Smooth muscle cell (in vitro differentiated cells): ENCODE data around the gene SUFU. TPM values are rescaled to one million over a fixed set of nuclear protein-coding genes. Genes with fewer than 3 reads are reported as not detected.

ENCODE experiments used
- DNase-seq: peaks from one replicate; lab custom pipeline; 2025; ENCODE audit not compliant: unreplicated experiment; lab: John Stamatoyannopoulos, UW
- H2AFZ ChIP-seq: fragments of 200-600 bp; sonication (generic); 2 replicates; pipeline ENCODE4 v1.6.0; 2016; ENCODE audit warnings: antibody characterized with exemption, low read depth, mild to moderate bottlenecking
- H3F3A ChIP-seq: fragments of 200-600 bp; sonication (generic); 2 replicates; pipeline ENCODE4 v1.6.0; 2017; ENCODE audit warnings: antibody characterized with exemption, low read depth
- H3K27ac ChIP-seq: fragments of 200-600 bp; sonication (generic); 2 replicates; pipeline ENCODE4 v1.5.1; 2016; ENCODE audit warnings: low read depth, mild to moderate bottlenecking
- H3K27me3 ChIP-seq: fragments of 200-600 bp; sonication (generic); 2 replicates; pipeline ENCODE4 v1.6.1; 2016; ENCODE audit warnings: low read depth, mild to moderate bottlenecking
- H3K36me3 ChIP-seq: fragments of 200-600 bp; sonication (generic); 2 replicates; pipeline ENCODE4 v1.5.1; 2016; ENCODE audit warnings: low read depth
- H3K4me1 ChIP-seq: fragments of 200-600 bp; sonication (generic); 2 replicates; pipeline ENCODE4 v1.5.1; 2016; ENCODE audit warnings: low read depth
- H3K4me2 ChIP-seq: fragments of 200-600 bp; sonication (generic); 2 replicates; pipeline ENCODE4 v1.6.0; 2016; ENCODE audit warnings: mild to moderate bottlenecking
- H3K4me3 ChIP-seq: fragments of 200-600 bp; sonication (generic); 2 replicates; pipeline ENCODE4 v1.5.1; 2016; ENCODE audit warnings: mild to moderate bottlenecking
- H3K79me2 ChIP-seq: fragments of 200-600 bp; sonication (generic); 2 replicates; pipeline ENCODE4 v1.6.0; 2016; ENCODE audit warnings: low read depth, mild to moderate bottlenecking
- H3K9ac ChIP-seq: fragments of 200-600 bp; sonication (generic); 2 replicates; pipeline ENCODE4 v1.6.0; 2016; ENCODE audit warnings: low read depth
- H3K9me3 ChIP-seq: fragments of 200-600 bp; sonication (generic); replicated peaks from 2 replicates; pipeline ENCODE4 v1.5.1; 2016; ENCODE audit warnings: low read depth
- H4K20me1 ChIP-seq: fragments of 200-600 bp; sonication (generic); 2 replicates; pipeline ENCODE4 v1.6.0; 2016; ENCODE audit warnings: low read depth
- CTCF ChIP-seq: fragments of 200-600 bp; sonication (generic); IDR thresholded peaks from 2 replicates; pipeline ENCODE4 v1.5.1; 2017; ENCODE audit warnings: borderline replicate concordance, mild to moderate bottlenecking, antibody characterized with exemption; ENCODE audit not compliant: insufficient read depth, poor library complexity, severe bottlenecking
- WGBS: methylation state at CpG from one replicate; pipeline ENCODE4 v1.1.7; 2016; ENCODE audit warnings: low lambda C conversion rate; 5-methylcytosine and 5-hydroxymethylcytosine counted together
- polyA plus RNA-seq: library from polyadenylated mRNA; unstranded; fragments of >200 nt; fragmentation: Nextera tagmentation; extraction: Ambion mirVana; gene quantifications from 2 replicates; pipeline ENCODE4 v1.2.1, GENCODE V29; 2016
- total RNA-seq: library from RNA; depleted of rRNA; stranded (reverse); fragments of >200 nt; gene quantifications from 2 replicates; pipeline ENCODE4 v1.2.3, GENCODE V29; 2014

SUFU gene
- total and polyA plus RNA-seq, 2 experiments from 2014 or later: 8.5 to 17.2 TPM

GRCh38 chr10:102504976-102505300, 1.2 kb downstream of the SUFU start:
- peak overlapping the region; percentile 82 for H2AFZ ChIP-seq
- DNase-seq: no peak
- peak overlapping the region; percentile 97 for H3K4me2 ChIP-seq
- peak overlapping the region; percentile 80 for H3K9ac ChIP-seq
- H3K4me3 ChIP-seq: peak overlapping the region; percentile 83
- no peak overlapping the region for H3K27ac ChIP-seq
- peaks cover 68% of the 10 kb centered on the region for H4K20me1 ChIP-seq
- no peaks in the 10 kb centered on the region for H3K27me3 ChIP-seq
- H3K4me1 ChIP-seq: peaks cover 15% of the 10 kb centered on the region
- peaks cover 5% of the 10 kb centered on the region for H3F3A ChIP-seq
- peaks cover 75% of the 10 kb centered on the region for H3K79me2 ChIP-seq
- TF ChIP-seq CTCF: no peak
- WGBS: 28% methylated on average over 5 of the region's 5 CpGs
- peaks cover 5% of the 10 kb centered on the region for H3K36me3 ChIP-seq
- H3K9me3 ChIP-seq: no peaks in the 10 kb centered on the region

- Histone ChIP-seq H3K4me2 (peak overlapping the region; percentile 97), H3F3A (peaks cover 5% of the 10 kb centered on the region), H3K4me1 (peaks cover 15% of the 10 kb centered on the region), H3K79me2 (peaks cover 70% of the 10 kb centered on the region), H2AFZ (no peak overlapping the region), H4K20me1 (peaks cover 62% of the 10 kb centered on the region), H3K27me3 (no peaks in the 10 kb centered on the region), H3K27ac (no peak overlapping the region), H3K9ac (no peak overlapping the region), H3K4me3 (peak overlapping the region; percentile 83), H3K9me3 (no peaks in the 10 kb centered on the region), H3K36me3 (peaks cover 7% of the 10 kb centered on the region)
- DNase-seq: no peak
- WGBS: 94% methylated on average over 10 of the region's 10 CpGs
- TF ChIP-seq CTCF: no peak
Observed at GRCh38 chr10:102505462-102506115, 1.8 kb downstream of the SUFU start.

DNA sequence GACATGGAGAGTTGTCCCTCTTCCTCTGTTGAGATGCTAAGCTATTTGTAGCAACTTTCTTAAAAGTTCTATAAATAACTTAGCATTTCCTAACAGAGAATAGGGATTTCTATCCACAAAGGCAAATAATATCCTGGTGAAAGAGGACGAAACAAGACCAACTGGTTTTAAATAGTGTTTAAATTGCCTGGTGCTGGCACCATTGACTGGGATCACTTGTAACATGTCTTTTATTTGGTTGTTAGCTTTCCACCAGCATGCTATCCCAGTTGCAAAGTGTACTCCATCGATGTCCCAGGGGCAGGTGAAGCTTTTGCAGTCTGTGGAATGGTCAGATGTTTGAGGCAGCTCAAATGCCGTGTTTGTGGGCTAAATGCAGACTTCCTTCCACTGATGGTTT, 3.7 kb downstream of the SUFU start:
- WGBS: 93% methylated on average over 3 of the region's 3 CpGs
- peaks cover 71% of the 10 kb centered on the region for H3K79me2 ChIP-seq
- no peaks in the 10 kb centered on the region for H3F3A ChIP-seq
- no peak overlapping the region for H3K4me3 ChIP-seq
- H3K9me3 ChIP-seq: no peaks in the 10 kb centered on the region
- no peaks in the 10 kb centered on the region for H3K27me3 ChIP-seq
- no peak for TF ChIP-seq CTCF
- no peak for DNase-seq
- peaks cover 10% of the 10 kb centered on the region for H3K4me1 ChIP-seq
- H4K20me1 ChIP-seq: peaks cover 64% of the 10 kb centered on the region
- no peak overlapping the region for H3K4me2 ChIP-seq
- no peak overlapping the region for H3K27ac ChIP-seq
- no peak overlapping the region for H3K9ac ChIP-seq
- H3K36me3 ChIP-seq: peaks cover 18% of the 10 kb centered on the region
- no peak overlapping the region for H2AFZ ChIP-seq

DNA sequence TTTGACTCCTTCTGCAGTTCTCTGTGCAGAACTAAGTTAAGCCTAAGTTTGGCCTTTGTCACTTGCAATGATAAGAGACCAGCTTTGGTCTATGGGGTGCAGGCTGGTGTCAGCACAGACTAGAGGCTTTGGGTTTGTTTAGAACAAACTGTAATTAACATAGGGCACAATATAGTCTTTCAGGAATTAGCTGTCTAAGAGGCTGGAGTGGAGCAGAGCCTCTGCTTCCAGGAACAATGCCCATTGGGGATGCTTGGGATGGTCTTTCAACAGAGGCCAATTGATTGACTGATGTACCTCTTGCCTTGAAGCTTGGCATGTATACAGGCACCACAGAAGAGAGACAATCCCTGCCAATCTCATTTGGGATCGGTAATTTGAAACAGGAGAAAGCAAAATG, 4.7 kb downstream of the SUFU start:
- H3K79me2 ChIP-seq: peaks cover 81% of the 10 kb centered on the region
- no peak overlapping the region for H3K27ac ChIP-seq
- H3K4me2 ChIP-seq: no peak overlapping the region
- H3K4me1 ChIP-seq: peaks cover 10% of the 10 kb centered on the region
- 100% methylated on average over 1 of the region's 1 CpG for WGBS
- peaks cover 20% of the 10 kb centered on the region for H3K36me3 ChIP-seq
- H3K4me3 ChIP-seq: no peak overlapping the region
- DNase-seq: no peak
- H4K20me1 ChIP-seq: peaks cover 72% of the 10 kb centered on the region
- no peak for TF ChIP-seq CTCF
- H3F3A ChIP-seq: no peaks in the 10 kb centered on the region
- no peaks in the 10 kb centered on the region for H3K9me3 ChIP-seq
- no peak overlapping the region for H3K9ac ChIP-seq
- H2AFZ ChIP-seq: no peak overlapping the region
- no peaks in the 10 kb centered on the region for H3K27me3 ChIP-seq
